ENCODE measurements around the gene LY6G6F.

The LY6G6F gene

DNA sequence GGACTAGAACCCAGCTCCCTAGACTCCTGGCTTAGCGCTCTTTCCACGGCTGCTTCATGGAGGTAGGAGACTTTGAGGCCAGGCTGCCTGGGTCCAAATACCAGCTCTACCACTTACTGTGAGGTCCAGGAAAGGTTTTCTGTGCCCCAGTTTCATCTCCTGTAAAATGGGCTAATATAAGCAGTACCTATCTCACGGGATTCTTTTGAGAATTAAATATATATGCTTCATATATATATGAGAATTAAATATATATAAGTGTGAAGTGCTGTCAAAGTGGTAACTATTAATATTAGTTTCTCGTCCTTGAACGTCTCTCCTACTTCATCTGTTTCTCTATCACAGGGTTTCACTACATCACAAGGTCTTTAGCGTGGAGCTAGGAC, 15.6 kb upstream of the LY6G6F start:
- no peak overlapping the region for H3K4me3 ChIP-seq (ENCODE audit: insufficient read depth, low read length, poor library complexity, severe bottlenecking)
- H3K36me3 ChIP-seq (ENCODE audit: low read length): peaks cover 5% of the 10 kb centered on the region; the same call in 1 of the 2 replicates
- no peaks in the 10 kb centered on the region for H3F3A ChIP-seq (ENCODE audit: insufficient read depth)
- H4K20me1 ChIP-seq (ENCODE audit: low read depth, low read length): no peaks in the 10 kb centered on the region
- no peaks in the 10 kb centered on the region for H3K9me3 ChIP-seq (ENCODE audit: insufficient read depth, low read length)
- no peak overlapping the region for H3K4me2 ChIP-seq (ENCODE audit: low read depth, low read length, poor library complexity, severe bottlenecking)
- no peaks in the 10 kb centered on the region for H3K9me2 ChIP-seq (replicated peaks; ENCODE audit: insufficient read depth, low read length)
- no peaks in the 10 kb centered on the region for H3K79me2 ChIP-seq (ENCODE audit: insufficient read depth, low read length)
- no peak overlapping the region for H2AFZ ChIP-seq (ENCODE audit: low read depth, low read length, severe bottlenecking)
- no peak overlapping the region for H3K9ac ChIP-seq (ENCODE audit: low read length)
- TF ChIP-seq, protein P1, sequence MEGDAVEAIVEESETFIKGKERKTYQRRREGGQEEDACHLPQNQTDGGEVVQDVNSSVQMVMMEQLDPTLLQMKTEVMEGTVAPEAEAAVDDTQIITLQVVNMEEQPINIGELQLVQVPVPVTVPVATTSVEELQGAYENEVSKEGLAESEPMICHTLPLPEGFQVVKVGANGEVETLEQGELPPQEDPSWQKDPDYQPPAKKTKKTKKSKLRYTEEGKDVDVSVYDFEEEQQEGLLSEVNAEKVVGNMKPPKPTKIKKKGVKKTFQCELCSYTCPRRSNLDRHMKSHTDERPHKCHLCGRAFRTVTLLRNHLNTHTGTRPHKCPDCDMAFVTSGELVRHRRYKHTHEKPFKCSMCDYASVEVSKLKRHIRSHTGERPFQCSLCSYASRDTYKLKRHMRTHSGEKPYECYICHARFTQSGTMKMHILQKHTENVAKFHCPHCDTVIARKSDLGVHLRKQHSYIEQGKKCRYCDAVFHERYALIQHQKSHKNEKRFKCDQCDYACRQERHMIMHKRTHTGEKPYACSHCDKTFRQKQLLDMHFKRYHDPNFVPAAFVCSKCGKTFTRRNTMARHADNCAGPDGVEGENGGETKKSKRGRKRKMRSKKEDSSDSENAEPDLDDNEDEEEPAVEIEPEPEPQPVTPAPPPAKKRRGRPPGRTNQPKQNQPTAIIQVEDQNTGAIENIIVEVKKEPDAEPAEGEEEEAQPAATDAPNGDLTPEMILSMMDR (IDR thresholded peaks at IDR 0.05; ENCODE audit: insufficient read depth, low read length, poor library complexity, severe bottlenecking): no peak
- no peak for TF ChIP-seq EZH2phosphoT487 (conservative IDR thresholded peaks at IDR 0.05; ENCODE audit: low read length)
- H3K27me3 ChIP-seq (ENCODE audit: low read length): no peaks in the 10 kb centered on the region
- no peak overlapping the region for H3K27ac ChIP-seq (ENCODE audit: low read depth, low read length)

DNA sequence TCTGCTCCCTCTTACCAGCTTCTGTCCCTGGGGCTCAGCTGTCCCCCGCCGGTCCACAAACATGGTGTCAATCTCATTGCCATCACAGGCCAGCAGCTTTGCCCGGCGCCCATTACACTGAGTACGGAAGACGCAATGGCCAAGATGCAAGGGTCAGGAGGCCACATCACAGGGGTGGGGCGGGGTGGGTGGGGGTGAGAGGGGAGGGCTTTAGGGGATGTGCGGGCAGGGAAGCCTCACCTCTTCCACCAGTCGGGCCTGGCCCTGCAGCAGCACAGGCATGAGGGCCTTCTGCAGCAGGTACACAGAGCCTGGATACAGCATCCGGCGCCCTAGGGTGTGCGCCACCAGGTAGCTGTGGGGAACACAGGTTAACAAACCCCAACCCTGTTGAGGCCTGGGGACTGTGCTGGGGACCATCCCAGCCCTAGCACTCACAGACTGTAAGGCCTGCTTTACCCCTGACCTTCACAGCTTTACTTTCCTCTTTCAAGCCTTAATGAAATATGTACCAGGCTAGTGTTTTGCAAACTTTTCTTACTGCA, 15.0 kb upstream of the LY6G6F start:
- no peak overlapping the region for H3K9ac ChIP-seq (ENCODE audit: low read length)
- H3K4me3 ChIP-seq (ENCODE audit: insufficient read depth, low read length, poor library complexity, severe bottlenecking): no peak overlapping the region
- H3K9me3 ChIP-seq (ENCODE audit: insufficient read depth, low read length): no peaks in the 10 kb centered on the region
- no peaks in the 10 kb centered on the region for H4K20me1 ChIP-seq (ENCODE audit: low read depth, low read length)
- TF ChIP-seq EZH2phosphoT487 (conservative IDR thresholded peaks at IDR 0.05; ENCODE audit: low read length): no peak
- TF ChIP-seq, protein P1 (IDR thresholded peaks at IDR 0.05; ENCODE audit: insufficient read depth, low read length, poor library complexity, severe bottlenecking): no peak
- H3K27ac ChIP-seq (ENCODE audit: low read depth, low read length): no peak overlapping the region
- no peak overlapping the region for H3K4me2 ChIP-seq (ENCODE audit: low read depth, low read length, poor library complexity, severe bottlenecking)
- no peaks in the 10 kb centered on the region for H3K79me2 ChIP-seq (ENCODE audit: insufficient read depth, low read length)
- no peaks in the 10 kb centered on the region for H3K27me3 ChIP-seq (ENCODE audit: low read length)
- H2AFZ ChIP-seq (ENCODE audit: low read depth, low read length, severe bottlenecking): no peak overlapping the region
- H3F3A ChIP-seq (ENCODE audit: insufficient read depth): no peaks in the 10 kb centered on the region
- H3K36me3 ChIP-seq (ENCODE audit: low read length): peaks cover 5% of the 10 kb centered on the region; the same call in 1 of the 2 replicates
- no peaks in the 10 kb centered on the region for H3K9me2 ChIP-seq (replicated peaks; ENCODE audit: insufficient read depth, low read length)

DNA sequence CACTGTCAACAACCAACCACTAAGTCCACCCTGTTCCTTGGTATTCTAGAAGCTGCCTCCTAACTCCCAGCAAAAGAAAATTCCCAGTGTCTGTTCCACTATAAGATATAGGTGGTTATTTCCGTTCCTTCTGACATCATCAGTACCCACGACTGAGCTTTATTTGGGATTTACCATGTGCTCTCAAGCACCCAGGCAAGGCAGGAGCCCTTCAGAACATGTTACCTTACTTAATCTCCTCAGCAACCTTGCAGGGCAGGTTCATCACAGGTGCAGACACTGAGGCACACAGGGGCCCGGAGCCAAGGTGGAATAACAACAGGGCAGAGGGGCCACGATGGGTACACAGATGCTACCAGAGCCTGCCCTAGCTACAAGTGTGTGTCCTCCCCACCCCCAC, 14.3 kb upstream of the LY6G6F start:
- Histone ChIP-seq H3K9ac (ENCODE audit: low read length) (no peak overlapping the region), H3K36me3 (ENCODE audit: low read length) (peaks cover 5% of the 10 kb centered on the region; the same call in 1 of the 2 replicates), H3K27me3 (ENCODE audit: low read length) (no peaks in the 10 kb centered on the region), H3K9me3 (ENCODE audit: insufficient read depth, low read length) (no peaks in the 10 kb centered on the region), H2AFZ (ENCODE audit: low read depth, low read length, severe bottlenecking) (no peak overlapping the region), H3K4me2 (ENCODE audit: low read depth, low read length, poor library complexity, severe bottlenecking) (no peak overlapping the region), H3K4me3 (ENCODE audit: insufficient read depth, low read length, poor library complexity, severe bottlenecking) (no peak overlapping the region), H3F3A (ENCODE audit: insufficient read depth) (no peaks in the 10 kb centered on the region), H4K20me1 (ENCODE audit: low read depth, low read length) (no peaks in the 10 kb centered on the region), H3K9me2 (replicated peaks; ENCODE audit: insufficient read depth, low read length) (no peaks in the 10 kb centered on the region), H3K79me2 (ENCODE audit: insufficient read depth, low read length) (no peaks in the 10 kb centered on the region), H3K27ac (ENCODE audit: low read depth, low read length) (no peak overlapping the region)
- TF ChIP-seq, protein P1 (IDR thresholded peaks at IDR 0.05; ENCODE audit: insufficient read depth, low read length, poor library complexity, severe bottlenecking): no peak
- no peak for TF ChIP-seq EZH2phosphoT487 (conservative IDR thresholded peaks at IDR 0.05; ENCODE audit: low read length)
